ENCODE data around the gene AAK1. TPM values are rescaled to one million over a fixed set of nuclear protein-coding genes. Genes with fewer than 3 reads are reported as not detected.
"Not testable (repeated sequence)": the region's sequence is repeated elsewhere in the genome, so short reads cannot be mapped to it uniquely, and the experiment has no call there.

Gene AAK1
- total RNA-seq, 2 donors from 2014 or later, result 63.0 to 67.0 TPM

DNA sequence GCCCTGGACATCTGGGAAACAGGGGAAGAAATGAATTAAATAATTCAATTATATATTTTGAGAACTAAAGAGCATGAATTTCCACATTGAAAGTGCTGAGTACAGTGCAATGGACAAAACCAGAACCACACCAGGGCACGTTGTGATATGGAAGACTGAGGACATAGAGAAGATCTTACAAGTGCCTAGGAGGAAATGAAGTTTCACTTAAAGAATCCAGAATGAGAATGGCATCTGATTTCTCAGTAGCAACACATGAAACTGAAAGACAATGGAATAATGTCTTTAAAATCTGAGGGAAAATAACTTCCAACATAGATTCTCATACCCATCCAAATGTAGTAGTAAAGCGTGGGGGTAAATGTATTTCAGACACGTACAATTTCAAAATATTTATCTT is 20.3 kb upstream of the AAK1 start:
- intact Hi-C loops (cut with DNase I), result no loop called here
- DNase-seq (ENCODE audit: low spot score), result no peak

DNA sequence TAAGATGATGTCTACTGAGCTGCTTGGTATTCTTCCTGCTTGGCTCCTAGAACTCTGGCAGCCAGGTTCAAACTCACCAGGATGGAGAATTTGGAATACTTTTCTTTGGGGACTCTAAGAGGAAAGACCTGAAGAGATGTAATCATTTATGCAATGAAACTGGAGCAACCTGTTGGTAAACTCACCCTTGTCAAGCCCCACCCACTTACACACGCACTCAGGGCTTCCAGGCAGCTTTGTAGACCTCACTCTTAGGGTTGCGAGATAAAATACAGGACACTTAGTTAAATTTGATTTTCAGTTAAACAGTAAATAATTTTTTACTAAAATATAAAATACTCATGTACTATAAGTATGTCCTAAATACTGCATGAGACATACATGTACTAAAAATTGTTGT is 19.0 kb upstream of the AAK1 start:
- DNase-seq (ENCODE audit: low spot score); intact Hi-C loops (cut with DNase I): not testable (repeated sequence)

DNA sequence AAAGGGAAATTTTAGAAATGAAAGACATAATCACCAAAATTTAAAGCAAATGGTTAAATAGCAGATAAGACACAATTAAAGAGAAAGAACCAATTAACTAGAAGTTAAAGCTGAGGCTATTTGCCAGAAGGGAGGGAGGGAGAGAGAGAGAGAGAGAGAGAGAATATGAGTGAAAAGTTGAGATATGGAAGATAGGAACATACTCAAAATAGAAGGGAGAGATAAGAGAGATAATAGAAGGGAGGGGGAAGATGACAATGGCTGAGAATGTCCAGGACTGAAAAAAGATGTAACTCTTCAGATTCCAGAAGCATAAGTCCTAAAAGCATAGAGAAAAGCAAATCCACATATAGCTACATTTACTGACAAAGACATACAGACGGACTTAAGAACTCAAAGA is 17.1 kb upstream of the AAK1 start:
- intact Hi-C loops (cut with DNase I), result no loop called here
- DNase-seq (ENCODE audit: low spot score), result no peak

DNA sequence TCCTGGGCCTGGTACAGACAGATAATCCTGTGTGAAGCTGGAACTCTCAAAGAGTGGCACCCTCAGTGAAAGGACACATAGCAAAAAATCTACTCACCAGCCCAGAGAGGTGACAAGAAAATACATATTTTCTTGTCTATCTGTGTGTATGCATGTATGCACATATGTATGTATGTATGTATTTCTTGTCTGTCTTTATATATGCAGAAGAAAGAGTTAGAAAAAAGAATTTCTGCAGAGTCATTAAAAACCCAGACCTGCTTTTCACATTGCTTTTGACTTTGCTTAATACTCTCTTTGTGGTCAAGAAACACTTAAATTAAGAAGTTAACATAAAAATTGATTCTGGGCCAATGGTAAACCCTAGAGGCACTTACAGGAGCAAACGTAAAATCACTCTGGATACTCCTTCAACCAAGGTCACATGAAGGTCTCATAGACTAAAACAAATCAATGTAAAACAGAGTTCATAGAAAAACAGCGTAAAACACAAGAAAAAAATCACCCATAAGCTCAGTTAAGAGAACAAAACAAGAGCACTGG is 16.5 kb upstream of the AAK1 start:
- no peak for DNase-seq (ENCODE audit: low spot score)
- intact Hi-C loops (cut with DNase I), result no loop called here

DNA sequence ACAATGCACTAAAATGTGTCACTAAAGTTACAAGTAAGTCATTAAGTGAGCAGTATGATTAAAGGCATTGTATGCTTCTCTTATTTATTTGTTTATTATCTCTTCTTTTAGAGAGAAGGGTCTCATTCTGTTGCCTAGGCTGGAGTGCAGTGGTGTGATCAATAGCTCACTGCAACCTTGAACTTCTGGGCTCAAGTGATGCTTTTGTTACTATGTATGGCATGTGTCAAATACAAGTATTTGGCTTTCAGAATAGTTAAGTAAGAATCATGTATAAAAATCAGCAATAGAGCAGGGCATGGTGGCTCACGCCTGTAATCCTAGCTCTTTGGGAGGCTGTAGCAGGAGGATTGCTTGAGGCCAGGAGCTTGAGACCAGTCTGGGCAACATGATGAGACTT is 15.8 kb upstream of the AAK1 start:
- intact Hi-C loops (cut with DNase I), result no loop called here
- DNase-seq (ENCODE audit: low spot score), result no peak

DNA sequence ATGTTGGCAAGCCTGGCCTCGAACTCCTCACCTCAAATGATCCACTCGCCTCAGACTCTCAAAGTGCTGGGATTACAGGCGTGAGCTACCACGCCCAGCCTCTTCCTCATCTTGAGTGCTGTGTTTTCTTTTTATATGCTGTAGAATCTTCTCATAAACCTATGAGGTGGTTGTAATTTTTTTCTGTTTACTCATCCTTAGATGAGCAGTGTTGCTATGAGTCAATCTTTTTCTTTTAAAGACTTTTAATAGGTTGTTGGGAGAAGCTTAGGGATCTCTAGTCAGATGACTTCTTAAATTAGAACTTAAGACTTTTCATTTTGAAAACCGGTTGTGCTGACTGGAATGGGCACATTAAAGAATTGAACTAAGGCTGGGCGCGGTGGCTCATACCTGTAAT is 8.7 kb upstream of the AAK1 start:
- intact Hi-C loops (cut with DNase I), result no loop called here
- DNase-seq (ENCODE audit: low spot score), result no peak

DNA sequence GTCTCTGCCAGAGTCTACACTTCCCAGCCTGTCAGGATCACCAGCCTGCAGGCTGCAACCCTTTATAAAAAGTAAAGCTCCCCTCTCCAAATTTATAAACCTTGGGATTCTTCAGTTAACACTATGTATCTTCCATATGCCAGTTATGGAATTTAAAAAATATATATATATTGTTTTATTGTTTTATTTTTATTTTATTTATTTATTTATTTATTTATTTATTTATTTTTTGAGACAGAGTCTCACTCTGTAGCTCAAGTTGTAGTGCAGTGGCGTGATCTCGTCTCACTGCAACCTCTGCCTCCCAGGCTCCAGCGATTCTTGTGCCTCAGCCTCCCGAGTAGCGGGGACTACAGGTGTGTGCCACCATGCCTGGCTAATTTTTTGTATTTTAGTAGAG is 3.7 kb upstream of the AAK1 start:
- not testable (repeated sequence) for DNase-seq (ENCODE audit: low spot score)
- intact Hi-C loops (cut with DNase I), result loop anchor here in 1 of 2 donors (5.0 kb wide), 1 partner anchor 90 kb away; no protein-coding TSS in a partner anchor

DNA sequence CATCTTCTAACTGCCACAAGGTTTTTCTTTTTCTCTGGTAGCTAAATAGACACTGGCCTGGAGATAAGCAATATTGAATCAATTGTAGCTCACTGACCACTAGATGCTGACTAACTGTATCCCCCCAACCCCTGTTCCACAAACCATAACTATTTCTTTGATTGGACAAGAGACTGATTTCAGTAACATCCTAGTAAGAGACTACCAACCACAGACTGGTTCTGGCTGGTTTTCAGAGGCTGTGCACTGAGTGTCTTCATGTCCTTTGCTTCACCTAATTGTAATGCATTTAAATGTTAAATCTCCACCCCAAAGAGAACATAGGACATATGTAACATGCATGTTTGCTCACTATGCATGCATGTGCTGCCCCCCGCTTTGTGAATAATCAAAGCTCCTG is 3.2 kb upstream of the AAK1 start:
- intact Hi-C loops (cut with DNase I), result loop anchor here in 1 of 2 donors (5.0 kb wide), 1 partner anchor 89 kb away; no protein-coding TSS in a partner anchor

DNA sequence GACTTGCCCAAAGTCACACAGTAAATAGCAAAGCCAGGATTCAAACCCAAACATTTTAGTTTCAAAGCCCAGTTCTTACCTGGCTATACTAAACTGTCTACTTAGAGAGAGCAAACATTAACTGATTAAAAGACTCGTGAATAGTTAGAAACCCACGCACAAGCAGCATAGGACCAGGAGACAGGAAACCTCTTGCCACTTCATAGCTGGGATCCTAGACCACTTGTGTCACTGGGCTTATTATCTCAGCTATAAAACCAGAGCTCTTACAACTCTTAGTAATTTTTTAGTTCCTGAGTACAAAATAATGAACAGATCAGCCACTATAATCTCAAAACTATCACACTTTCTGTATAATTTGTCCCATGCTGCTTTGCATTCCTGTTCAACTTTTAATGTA is 2.4 kb upstream of the AAK1 start:
- intact Hi-C loops (cut with DNase I), result loop anchor here in 1 of 2 donors (5.0 kb wide), 1 partner anchor 89 kb away; no protein-coding TSS in a partner anchor
- no peak for DNase-seq (ENCODE audit: low spot score)

More for the DNA sequence above, 3.2 kb upstream of the AAK1 start:
- DNase-seq (ENCODE audit: low spot score), result no peak

DNA sequence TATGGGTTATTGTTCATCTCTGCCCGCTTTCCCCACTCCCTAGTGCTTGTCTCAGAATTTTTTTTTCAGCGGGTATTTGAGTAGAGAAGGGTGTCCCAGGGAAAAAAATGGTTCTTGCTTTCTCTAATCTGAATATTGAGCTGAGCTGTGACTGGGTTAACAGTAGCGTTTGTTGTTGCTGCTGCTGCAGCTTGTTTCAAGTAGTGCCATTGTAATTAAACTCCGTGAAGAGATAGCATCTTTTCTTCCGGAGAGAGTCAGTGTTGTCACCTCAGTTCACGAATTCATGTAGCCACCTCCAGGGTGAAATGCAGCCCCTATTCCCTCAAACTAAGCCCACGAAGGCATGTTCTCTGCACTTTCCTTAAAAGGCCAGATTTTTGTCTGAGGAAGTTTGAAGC is 1.5 kb upstream of the AAK1 start:
- no peak for DNase-seq (ENCODE audit: low spot score)
- intact Hi-C loops (cut with DNase I), result loop anchor here in 1 of 2 donors (5.0 kb wide), 1 partner anchor 88 kb away; no protein-coding TSS in a partner anchor

DNA sequence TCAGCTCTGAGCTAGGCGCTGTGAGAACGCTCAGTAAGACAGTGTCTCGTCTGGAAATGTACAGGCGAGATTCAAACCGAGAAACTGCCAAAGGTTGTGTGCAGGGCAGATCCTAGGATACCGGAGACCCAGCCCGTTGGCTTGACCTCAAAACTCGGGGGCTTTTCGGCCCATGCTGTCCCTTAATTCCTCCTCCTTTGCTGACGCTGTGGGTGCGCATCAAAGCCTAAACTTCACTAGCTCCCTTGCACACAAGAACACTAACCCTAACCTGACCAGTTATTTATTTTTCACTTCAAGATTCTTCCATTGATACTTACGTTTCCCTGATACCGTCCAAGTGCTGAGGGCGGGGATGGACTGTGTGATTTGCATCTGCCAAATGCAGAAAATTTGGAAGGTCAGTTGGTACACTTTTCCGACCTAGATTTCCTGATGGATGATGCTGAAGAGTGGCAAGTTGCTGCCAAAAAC is 1.0 kb upstream of the AAK1 start:
- intact Hi-C loops (cut with DNase I), result no loop called here
- DNase-seq (ENCODE audit: low spot score), result no peak

DNA sequence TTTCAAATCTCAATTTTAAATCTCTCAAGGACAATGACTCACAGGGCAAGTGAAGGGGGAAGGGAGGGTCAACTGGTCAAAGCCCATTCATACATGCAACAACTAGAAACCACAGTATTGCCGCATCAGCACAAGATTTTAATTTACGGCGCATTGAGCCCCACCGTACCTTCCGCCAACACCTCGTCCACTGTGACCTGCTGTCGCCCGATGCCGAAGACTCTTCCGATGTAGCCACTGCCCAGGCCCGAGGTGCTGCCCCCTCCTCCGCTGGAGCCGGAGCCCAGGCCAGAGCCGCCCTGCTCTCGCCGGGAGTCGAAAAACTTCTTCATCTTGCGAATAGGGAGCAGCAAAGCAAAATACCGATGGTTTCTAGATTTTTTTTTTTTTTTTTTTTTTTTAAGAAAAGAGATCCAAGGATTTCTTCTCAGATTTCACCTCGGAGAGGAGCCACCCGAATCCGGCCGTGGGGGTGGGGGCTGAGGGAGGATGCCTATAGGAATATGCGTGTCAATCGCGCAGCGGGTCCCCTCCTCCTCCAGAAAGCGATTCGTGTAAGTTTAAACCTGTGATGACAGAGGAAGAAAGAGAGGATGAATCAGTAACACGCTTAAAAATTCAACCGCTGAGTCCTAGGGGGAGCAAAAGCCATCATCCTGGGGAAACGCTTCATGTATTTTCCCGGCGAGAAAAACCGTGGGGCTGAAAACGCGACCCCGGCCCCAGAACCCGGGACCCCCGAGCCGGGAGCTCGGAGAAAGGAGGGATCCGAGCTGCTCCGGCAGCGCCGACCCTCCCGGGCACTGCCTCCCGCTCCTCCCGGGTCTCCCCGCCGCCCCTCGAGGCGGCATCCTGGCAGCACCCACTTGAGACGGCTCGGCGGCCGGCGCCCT is 584 bp downstream of the AAK1 start:
- intact Hi-C loops (cut with DNase I), result no loop called here
- peak; percentile 85 for DNase-seq (ENCODE audit: low spot score)

DNA sequence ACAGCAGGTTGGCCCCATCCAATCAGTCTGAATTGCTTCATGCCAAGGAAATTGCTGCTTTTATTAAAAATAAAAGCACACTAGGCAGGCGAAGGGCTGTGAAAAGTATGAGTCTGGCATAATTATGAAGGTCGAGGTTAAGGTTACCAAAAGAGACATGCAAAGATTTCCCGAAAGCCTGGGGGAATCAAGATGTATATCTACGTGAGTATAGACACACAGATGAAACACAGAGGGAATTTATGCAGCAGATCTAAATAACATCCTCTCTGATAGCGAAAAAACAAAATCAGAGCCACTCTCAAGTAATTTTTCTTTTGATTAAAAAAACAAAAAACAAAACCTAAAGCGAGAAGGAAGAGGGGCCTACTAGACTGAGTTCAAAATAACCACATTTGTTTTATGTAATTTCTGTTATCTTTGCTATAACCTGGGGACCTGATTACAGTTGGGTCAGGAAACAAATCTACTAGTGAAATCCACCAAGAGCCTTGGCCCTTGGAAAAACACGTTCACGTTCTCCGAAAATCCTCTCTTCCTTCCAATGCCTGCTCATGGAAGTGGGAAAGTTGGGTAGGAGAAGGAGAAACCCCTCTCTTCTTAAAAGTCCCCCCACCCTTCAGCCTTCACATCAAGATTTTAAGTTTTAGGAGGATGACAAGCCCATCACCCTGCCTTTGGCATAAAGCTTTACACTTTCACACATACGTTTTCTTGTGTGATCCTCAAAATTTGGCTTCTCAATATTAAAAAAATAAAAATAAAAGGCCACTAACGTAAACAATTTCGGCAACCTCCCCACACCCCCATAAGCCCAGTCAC is 1.4 kb downstream of the AAK1 start:
- no peak for DNase-seq (ENCODE audit: low spot score)
- intact Hi-C loops (cut with DNase I), result no loop called here

DNA sequence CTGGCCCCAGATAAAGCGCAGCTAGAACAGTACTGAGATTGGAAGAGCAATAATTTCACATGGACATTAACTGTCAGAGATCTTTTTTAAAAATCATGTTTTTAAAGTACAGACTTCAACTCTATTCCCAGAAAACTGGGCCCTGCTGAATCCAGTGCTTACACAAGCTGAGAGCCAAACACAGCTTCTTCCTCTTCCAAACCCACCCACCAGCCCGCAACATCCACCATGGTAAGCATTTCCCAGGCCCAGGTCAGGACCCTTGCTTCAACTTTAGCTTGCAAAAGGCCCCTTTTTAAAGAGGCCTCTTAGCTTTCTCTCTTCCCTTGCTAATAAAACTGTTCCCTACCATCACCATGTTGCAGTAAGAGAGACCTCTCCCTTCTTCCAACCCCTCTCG is 2.1 kb downstream of the AAK1 start:
- intact Hi-C loops (cut with DNase I), result no loop called here
- DNase-seq (ENCODE audit: low spot score), result no peak

DNA sequence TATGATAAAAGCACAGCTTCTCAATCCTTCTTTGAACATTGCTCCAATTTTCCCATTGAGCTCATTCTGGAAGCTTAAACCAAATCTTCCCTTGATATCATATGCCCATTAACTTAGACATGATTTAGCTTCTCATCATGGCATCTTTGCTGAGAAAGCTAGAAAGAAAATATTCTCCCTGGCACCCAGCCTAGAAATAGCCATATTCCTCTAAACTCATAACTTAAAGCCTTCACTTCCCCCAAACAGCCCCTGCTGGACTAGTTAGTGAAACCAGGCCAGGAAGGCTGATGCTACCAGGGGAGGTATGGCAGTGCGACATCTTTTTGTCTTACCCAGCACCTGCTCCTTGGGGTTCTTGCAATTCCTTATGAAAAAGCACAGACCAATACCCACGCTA is 4.3 kb downstream of the AAK1 start:
- DNase-seq (ENCODE audit: low spot score), result no peak
- intact Hi-C loops (cut with DNase I), result loop anchor here in 1 of 2 donors (10.0 kb wide), 1 partner anchor 54 kb away; no protein-coding TSS in a partner anchor

DNA sequence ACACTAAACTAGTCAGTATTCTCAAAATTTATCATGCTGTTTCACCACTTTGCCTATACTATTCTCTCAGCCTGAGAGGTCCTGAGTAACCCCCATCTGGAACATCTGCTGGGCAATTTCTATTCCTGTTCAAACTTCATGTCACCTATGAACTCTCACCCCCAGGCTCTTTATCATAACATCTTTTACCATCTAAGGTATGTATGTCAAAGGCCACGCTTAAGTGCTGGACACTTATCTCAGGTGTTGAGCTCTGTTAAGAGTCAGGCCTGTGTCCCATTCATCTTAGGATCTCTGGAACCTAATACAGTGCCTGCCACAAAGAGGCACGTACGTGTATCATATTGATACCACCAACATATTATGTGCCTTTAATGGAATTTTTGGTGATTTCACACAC is 4.9 kb downstream of the AAK1 start:
- intact Hi-C loops (cut with DNase I), result loop anchor here in 1 of 2 donors (10.0 kb wide), 1 partner anchor 54 kb away; no protein-coding TSS in a partner anchor

DNA sequence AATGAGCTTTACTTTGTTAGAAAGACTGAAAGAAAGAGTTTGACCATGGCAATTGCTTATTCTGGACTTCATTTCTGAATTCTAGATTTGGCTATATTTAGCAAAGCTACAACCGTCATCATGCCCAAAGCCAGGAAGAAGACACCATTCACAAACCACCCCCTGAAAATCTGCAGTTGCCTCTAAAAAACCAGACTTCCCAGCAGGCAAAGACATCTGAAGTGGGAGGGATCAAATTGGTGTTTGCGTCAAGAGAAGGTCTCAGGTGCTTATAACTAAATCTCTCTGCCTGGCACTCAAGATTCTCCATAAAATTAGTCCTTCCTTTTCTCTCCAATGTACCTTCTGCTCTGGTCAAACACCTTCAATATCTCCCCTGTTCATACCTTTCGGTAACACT is 5.6 kb downstream of the AAK1 start:
- no peak for DNase-seq (ENCODE audit: low spot score)
- intact Hi-C loops (cut with DNase I), result loop anchor here in 1 of 2 donors (10.0 kb wide), 1 partner anchor 53 kb away; no protein-coding TSS in a partner anchor

More for the DNA sequence above, 4.9 kb downstream of the AAK1 start:
- DNase-seq (ENCODE audit: low spot score), result no peak

DNA sequence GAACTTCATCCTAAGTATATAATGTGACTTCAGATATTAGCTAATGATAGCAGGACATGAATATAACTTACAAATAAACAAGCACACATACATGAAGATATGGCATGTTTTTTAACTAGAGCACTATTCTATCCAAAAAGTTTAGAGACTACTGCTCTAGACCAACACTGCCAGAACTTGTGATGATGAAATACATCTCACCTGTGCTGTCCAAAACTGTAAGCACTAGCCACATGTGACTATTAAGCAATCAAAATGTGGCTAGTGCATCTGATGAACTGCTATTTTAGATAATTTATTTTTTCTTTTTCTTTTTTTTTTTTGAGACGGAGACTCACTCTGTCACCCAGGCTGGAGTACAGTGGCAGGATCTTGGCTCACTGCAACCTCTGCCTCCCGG is 7.1 kb downstream of the AAK1 start:
- DNase-seq (ENCODE audit: low spot score), result no peak
- intact Hi-C loops (cut with DNase I), result loop anchor here in 1 of 2 donors (10.0 kb wide), 1 partner anchor 52 kb away; no protein-coding TSS in a partner anchor

DNA sequence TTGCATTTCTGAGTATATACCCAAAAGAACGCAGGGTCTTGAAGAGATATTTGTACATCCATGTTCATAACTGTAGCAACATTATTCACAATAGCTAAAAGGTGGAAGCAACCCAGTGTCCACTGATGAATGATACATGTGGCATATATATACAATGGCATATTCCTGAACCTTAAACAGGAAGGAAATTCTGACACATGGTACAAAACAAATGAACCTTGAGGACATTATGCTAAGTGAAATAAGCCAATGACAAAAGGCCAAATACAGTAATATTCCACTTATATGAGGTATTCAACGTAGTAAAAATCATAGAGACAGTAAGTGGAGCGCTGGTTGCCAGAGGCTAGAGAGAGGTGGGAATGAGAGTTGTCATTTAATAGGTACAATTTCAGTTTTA is 8.1 kb downstream of the AAK1 start:
- no peak for DNase-seq (ENCODE audit: low spot score)
- intact Hi-C loops (cut with DNase I), result loop anchor here in 1 of 2 donors (10.0 kb wide), 1 partner anchor 51 kb away; no protein-coding TSS in a partner anchor

Data from posterior vena cava (tissue), 2 donors.